ENCODE measurements around the gene CR1L.
A peak's percentile ranks its signal among the peaks of the same experiment; 100 is the strongest.
"Not testable (repeated sequence)": the region's sequence is repeated elsewhere in the genome, so short reads cannot be mapped to it uniquely, and the experiment has no call there.

Gene CR1L

DNA sequence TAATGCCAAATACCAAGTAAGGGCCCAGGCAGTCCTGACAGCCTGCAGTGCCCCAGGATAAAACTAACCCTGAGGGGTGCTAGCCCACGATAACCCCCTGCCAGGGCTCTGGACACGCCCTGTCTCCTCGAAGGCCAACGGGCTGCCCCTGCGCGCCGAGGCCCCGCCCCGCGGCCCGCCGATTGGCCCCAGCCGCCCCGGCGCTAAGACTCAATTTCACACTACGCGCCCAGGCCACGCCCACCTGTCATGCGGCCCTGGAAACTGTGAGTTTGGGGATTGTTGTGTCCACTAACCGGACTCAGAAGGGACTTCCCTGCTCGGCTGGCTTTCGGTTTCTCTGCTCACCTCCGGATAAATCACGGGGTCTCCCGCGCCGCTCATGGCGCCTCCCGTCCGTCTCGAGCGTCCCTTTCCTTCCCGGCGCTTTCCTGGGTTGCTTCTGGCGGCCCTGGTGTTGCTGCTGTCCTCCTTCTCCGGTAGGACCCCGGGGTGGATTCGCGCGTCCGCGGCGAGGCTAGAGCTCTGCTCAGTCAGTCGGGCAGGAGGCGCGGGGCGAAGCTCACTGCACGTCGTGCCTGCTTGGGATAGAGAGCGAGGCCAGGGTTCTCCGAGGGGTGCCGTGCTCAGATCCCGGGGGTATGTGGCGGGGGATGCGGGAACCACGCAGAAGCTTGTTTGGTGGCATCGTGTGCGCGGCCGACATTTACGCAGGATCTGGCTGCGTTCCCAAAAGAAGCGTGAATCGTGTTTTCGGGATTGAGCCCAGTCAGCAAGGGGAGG lies at the start of gene CR1L:
TSS of gene CR1L (plus strand) at position 282 of the 783 bp plus-strand sequence. CDS start at position 383, 101 bp downstream.
- peak; percentile 75 for DNase-seq

DNA sequence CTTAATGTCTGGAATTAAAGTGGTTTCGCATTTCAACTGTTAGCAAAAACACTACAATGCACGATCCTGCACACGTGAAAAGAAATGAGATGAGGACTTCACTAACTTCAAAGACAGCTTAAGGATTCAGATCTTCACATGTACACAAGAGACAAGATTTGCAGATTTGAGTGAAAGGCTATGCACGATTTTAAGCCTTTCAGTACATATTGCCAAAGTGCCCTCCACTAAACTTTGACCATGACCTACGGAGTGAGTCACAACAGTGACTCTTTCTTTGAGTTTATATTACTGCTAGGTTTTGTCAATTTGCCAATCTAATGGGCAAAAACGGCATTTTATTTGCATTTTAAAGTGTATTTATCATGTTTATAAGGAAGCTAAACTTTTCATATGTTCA lies 41.2 kb upstream of the CR1L start:
- DNase-seq = no peak

DNA sequence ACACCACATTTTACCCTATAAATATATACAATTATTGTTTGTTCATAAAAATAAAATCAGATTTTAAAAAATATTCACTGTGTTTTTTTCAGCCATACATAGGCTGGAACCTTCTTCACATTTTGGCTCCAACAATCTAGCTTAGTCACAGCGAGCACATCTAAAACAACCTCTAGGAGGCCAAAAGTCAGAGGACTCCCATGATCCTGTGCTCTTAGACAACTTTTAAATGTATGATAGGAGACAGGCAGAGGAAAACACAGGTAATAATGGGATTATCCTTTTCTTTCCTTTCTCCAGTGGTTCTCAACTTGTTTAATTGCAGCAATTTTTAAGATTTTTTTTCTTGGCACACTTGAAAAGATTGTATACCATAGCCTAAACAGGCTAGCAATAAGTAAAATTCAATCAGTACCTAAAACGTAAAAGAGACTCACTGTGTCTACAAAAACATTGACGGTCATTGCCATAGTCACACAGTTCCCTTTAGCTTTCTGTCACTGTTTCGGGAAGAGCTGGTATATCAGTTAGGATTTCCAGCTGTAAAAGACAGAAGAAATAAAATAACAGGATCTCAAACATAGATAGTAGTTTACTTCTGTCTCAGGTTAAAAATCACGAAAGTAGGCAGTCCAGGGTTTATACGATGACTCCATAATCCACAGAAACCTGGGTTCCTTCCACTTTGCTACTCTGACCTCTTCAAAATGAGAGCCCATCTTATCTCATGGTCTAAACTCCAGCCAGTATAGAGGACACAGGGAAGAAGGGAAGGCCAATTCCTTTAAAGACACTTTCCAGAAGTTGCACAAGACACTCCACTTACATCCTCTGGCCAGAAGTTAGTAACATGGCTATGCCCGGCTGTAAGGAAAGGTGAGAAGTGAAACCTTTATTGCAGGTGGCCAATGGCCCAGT lies 39.2 kb upstream of the CR1L start:
- DNase-seq = no peak

DNA sequence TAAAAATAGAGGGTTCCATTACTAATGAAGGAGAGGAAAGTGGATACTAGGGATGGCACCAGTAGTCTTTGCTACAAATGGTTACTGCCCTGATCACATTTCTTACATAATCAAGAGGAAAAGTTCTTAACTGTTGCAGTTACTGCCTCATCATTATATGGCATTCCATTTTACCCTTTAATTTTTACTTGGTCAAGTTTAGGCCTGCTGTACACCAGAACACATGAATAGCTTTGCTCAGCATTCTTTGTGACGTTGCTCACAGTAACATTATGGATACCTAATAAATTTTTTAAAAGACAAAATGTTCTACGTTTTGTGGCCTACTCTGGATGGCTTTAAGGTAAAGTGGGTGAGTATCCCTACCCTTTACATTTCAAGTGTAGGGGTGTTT lies 38.6 kb upstream of the CR1L start:
- no peak for DNase-seq

DNA sequence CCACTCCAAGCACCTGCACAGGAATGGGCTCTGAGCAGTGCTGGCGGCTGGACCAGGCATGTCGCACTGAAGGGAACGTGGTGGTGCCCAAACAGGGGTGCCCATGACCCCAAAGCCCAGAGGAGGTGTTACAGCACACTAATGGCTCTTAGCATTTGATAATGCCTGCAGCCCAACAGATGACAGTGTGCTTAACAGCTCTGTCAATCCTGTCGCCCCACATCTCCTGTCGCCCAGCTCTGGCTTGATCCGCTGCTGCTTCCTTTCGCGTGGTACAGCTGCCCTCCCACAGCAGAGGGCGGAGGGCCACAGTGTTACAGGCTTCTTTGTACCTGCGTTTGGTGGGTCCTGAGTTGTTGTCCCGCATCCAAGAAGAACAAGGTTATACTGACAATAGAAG lies 32.2 kb upstream of the CR1L start:
- DNase-seq = no peak

DNA sequence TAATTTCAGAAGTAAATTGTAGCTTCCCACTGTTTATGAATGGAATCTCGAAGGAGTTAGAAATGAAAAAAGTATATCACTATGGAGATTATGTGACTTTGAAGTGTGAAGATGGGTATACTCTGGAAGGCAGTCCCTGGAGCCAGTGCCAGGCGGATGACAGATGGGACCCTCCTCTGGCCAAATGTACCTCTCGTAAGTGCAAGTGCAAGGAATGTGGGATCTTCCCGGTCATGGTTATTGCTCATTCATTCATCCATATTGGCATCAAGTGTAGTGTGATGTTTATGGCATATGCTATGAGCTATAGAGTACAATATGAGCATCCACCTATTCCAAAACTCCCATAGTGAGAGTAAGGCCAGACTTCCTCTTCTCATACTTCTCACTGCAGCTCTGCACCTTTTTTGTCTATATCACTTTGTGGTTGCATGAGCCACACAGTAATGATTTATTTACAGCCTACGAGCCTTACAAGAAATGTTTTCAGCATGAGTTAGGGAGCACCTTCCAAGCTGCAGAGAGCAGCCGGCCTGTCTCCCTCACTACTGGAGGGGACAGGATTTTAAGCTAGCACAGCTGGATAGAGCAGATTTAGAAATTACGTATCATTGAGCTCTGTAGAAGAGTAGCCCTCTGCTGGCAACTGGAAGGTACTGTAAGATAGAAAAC lies 24.9 kb upstream of the CR1L start:
- DNase-seq = peak; percentile 84

DNA sequence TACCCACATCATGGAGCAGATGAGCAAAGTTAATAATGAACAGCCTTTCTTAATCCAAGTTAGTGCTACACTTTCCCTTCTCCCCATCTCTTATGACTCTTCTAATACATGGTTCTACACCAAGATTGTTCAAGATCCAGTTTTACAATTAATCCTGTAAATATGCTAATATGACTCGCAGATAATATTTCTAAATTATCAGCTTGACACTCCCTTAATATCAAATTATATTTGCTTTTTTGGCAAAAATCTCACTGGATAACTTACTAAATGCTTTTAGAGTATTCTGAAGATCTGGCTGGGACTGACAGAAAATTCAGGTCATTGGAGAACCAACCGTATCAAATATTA lies 24.4 kb upstream of the CR1L start:
- no peak for DNase-seq

DNA sequence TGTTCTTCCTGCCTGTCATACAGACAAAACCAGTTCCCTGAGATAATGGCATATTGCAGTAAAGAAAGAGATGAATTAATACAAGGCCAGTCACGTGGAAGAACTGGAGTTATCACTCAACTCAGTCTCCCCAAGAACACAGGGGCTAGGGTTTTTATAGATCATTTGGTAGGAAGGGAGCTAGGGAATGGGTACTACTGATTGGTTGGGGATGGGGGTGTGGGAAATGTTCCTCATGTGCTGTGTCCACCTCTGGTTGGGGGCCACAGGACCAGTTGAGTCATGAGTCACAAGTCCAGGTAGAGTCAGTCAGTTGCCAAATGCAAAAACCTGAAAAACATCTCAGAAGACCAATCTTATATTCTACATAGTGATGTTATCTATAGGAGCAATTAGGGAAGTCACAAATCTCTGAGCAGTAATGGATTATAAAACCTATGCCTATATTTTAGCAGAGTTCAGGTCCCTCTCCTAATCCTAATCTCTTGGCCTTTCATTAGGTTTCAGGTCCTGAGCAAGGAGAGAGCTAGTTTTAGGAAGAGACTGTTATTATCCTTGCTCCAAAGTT lies 19.3 kb upstream of the CR1L start:
- DNase-seq = not testable (repeated sequence)

DNA sequence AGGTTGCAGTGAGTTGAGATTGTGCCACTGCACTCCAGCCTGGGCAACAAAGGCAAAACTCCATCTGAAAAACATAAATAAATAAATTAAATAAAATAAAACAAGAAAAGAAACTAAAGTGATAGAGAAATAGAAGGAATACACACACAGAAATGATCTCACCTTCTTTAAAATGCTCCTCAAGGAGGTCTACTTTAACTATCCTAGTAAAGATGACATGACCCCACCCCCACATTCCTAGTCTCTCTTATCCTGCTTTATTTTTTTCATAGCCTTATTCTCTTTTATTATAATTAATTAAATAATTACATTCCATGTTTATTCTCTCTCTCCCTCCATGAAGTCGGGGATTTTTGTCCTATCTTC lies 18.0 kb upstream of the CR1L start:
- DNase-seq = no peak

DNA sequence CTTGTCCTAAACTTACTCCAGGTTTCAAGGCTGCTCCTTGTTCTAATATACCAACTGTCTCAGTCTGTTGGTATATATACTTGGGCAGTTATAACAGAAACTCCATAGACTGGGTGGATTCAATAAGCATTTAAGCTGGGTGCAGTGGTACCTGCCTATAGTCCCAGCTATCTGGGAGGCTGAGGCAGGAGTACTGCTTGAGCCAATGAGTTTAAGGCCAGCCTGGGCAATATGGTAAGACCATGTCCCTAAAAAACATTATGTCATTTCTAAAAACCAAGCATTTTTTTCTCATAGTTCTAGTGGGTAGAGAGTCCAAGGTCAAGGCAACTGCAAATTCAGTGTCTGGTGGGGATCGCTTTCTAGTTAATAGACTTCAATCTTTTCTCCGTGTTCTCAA lies 17.4 kb upstream of the CR1L start:
- no peak for DNase-seq

DNA sequence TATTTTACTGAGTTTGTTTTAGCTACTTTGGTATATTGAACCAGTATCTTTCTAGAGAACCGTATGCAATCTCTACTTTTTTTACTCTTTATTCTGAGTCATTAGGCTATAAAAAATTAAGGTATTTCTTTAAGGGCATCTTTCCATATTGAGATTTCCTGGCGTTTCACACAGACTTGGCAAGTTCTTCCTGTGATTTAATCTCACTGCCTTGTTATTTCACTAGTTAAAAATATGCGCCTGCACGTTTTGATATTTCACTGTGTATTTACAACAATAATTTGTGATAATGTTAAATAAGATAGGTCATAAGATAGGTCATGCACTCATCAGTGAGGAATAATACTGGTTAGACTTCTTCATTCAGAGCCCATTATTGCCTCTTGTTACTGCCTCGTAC lies 16.2 kb upstream of the CR1L start:
- no peak for DNase-seq

DNA sequence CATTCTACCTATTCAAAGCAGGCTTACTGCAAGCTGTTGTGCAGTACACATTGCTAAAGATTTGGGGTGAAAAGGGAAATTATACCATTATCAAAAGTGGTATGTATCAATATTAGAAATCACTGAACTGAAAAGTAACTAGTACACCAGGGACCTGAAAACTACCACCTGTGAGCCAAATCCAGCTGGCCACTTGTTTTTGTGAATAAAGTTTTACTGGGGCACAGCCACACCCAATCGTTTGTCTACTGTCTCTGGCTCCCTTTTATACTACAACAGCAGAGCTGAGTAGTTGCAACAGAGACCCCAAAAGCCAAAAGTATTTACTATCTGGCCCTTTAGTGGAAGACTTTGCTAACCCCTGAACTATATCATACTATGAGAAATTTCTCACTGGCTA lies 13.8 kb upstream of the CR1L start:
- DNase-seq = no peak

DNA sequence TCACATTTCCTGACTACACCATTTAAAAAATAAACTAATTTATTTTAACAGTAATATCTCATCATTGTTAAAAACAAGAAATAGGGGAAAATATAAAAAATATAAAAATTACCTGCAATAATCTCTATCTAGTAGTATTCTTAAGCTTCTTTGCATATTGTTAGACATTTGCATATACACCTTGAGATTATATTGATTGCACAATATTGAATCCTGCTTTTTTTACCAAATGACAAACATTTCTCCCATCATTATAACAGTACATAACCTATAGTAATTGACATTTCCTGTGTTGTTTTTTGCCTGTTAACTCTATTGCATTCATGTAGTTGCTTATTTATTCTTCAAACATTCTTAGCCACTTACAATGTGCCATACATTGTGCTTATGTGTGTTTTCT lies 11.7 kb upstream of the CR1L start:
- no peak for DNase-seq

DNA sequence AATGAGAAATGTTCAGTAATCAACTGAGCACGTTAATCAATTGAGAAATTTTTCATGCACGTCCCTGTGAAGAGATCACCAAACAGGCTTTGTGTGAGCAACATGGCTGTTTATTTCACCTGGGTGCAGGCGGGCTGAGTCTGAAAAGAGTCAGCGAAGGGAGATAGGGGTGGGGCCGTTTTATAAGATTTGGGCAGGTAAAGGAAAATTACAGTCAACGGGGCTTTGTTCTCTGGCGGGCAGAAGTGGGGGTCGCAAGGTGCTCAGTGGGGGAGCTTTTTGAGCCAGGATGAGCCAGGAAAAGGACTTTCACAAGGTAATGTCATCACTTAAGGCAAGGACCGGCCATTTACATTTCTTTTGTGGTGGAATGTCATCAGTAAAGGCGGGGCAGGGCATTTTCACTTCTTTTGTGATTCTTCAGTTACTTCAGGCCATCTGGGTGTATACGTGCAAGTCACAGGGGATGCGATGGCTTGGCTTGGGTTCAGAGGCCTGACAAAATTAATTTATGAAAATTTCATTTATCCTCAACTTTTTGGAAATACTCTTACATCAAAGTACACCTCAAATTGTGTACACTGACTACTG lies 11.1 kb upstream of the CR1L start:
- DNase-seq = not testable (repeated sequence)

DNA sequence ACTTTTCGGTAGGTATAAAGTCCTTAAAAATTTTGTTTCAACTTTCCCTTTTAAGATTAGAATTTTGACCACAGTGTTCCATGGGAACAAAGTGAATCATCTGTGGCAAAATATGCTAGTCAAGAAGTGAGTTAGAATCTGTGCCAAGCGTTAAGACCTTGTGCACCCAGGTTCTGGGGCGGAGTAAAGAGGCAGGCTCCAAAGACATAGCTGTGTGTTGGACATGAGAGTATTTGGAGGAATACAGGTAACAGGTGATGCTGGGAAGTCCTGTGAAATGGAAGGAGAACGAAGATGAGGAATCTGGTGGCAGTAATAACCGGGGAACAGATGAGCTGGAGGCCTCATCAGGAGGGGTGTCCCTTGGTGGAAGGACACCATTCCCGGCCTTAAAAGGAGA lies 10.6 kb upstream of the CR1L start:
- DNase-seq = not testable (repeated sequence)

DNA sequence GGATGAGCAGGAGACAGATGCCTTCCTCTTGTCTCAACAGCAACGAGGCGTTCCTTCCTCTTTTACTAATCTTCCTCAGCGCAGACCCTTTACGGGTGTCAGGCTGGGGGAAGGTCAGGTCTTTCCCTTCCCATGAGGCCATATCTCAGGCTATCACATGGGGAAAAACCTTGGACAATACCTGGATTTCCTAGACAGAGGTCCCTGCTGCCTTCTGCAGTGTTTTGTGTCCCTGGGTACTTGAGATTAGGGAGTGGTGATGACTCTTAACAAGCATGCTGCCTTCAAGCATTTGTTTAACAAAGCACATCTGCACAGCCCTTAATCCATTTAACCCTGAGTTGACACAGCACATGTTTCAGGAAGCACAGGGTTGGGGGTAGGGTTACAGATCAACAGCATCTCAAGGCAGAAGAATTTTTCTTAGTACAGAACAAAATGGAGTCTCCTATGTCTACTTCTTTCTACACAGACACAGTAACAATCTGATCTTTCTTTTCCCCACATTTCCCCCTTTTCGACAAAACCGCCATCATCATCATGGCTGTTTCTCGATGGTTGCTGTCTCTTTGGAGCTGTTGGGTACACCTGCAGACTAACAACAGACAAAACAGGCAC lies 9.3 kb upstream of the CR1L start:
- peak; percentile 66 for DNase-seq

DNA sequence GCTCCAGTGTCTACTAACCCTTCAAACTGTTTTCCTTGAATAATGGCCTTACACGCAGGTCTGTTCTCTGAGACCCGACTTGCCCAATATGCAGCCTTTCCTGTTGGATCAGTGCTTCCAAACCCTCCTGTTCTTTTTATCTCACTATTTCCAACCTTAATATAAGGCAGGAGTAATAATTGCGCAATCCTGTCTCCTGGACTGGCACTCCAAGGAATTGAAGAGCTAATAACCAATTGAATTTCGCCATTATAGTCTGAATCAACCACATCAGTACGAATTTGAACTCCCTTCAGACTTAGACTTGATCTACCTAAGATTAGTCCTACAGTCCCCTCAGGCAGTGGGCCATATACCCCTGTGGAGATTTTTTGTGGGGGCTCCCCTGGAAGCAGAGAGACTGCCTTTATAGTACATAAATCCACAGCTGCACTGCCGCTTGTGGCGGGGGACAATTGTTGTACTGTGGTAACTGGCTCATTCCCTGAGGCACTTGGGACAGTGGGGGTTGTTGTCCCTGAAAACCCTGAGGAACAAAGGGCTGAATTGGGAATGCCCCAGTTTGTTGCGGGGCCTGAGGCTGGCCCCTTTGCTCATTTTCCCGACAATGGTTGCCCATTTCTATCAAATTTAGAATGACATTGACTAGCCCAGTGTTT lies 6.3 kb upstream of the CR1L start:
- DNase-seq = not testable (repeated sequence)

DNA sequence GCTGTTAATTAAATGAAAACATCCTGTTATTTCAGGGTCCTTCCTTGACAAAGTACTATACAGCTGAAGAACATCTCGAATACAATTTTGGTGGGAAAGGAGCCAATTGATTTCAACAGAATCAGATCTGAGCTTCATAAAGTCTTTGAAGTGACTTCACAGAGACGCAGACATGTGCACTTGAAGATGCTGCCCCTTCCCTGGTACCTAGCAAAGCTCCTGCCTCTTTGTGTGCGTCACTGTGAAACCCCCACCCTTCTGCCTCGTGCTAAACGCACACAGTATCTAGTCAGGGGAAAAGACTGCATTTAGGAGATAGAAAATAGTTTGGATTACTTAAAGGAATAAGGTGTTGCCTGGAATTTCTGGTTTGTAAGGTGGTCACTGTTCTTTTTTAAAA lies 5.6 kb upstream of the CR1L start:
- not testable (repeated sequence) for DNase-seq

DNA sequence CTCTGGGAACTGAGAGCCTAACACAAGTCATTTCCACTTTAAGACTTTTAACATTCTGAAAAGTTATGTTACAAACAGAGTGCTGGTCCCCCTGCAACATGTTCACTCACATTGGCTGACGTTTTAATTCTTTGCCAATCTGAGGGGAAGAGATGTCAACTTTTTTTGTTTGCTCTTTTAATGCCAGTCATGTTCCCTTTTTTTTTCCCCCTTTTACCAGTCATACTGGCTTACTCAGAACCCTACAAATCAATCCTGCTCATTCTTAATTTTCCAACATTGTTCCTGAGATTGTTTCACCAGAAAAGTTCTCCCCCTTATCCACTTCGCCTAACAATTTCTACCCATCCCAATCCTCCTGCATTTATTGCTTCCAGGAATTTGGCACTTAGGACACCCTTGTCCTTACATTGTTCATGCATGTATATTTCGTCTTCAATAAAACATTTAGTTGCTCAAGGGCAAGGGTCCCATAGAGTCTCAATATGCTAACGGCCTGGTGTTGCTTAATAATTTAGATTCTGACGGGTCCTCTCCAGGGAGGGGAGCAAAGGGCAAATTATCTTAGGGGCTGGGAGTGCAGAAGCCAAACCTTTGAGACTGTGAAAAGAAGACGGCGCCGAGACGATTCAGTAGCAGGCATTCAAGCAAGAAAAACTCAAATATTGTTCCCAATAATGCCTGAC lies 624 bp upstream of the CR1L start:
- DNase-seq = no peak

DNA sequence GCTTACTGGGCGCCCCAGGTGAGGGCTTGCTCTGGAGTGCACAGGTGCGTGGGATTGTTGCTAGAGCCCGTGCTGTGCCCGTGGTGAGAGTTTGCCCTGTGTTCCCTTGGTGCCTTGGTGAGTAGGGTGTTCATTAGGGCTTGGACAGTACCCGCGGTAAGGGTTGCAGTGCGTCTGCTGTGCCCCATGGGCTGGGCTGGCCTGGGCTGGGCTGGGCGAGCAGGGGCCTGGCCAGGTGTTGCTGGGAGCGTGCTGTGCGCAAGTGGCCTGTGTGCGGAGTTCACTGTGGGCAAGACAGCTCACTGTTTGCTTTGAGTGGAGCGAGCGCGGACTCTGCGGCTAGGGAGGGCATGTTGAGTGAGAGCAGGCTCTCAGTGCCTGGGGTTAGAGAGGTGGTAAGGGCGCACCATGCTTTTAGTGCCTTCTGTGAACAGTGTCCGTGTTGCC lies 725 bp downstream of the CR1L start:
- DNase-seq = peak; percentile 57

DNA sequence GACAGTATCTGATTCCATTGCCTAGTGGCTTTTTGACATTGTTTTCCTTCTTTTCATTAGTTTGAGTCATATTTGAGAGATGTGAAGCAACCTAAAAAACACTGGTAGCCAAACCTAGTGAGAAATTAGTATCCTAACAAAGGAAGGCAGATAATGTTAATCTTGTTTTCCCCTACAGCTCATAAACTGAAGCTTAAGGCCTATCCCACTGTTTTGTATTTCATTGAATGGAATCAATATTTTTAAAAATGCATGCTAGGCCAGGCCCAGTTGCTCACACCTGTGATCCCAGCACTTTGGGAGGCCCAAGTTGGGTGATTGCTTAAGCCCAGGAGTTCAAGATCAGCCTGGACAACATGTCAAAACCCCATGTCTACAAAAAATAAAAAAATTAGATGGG lies 1.2 kb downstream of the CR1L start:
- no peak for DNase-seq

Data from DMS53 (cell line).